GM19351 (cell line): ENCODE data around the gene AGPS.

ENCODE experiments used
- ATAC-seq: cut with Tn5 transposase; IDR thresholded peaks from one replicate; pipeline ENCODE4 v1.9.1; 2021; ENCODE audit warnings: mild to moderate bottlenecking, moderate library complexity; ENCODE audit not compliant: unreplicated experiment

The AGPS gene

GRCh38 chr2:177582000-177582399, 189.4 kb downstream of the AGPS start:
- no peak for ATAC-seq

GRCh38 chr2:177584030-177584692, 191.6 kb downstream of the AGPS start:
- no peak for ATAC-seq

DNA sequence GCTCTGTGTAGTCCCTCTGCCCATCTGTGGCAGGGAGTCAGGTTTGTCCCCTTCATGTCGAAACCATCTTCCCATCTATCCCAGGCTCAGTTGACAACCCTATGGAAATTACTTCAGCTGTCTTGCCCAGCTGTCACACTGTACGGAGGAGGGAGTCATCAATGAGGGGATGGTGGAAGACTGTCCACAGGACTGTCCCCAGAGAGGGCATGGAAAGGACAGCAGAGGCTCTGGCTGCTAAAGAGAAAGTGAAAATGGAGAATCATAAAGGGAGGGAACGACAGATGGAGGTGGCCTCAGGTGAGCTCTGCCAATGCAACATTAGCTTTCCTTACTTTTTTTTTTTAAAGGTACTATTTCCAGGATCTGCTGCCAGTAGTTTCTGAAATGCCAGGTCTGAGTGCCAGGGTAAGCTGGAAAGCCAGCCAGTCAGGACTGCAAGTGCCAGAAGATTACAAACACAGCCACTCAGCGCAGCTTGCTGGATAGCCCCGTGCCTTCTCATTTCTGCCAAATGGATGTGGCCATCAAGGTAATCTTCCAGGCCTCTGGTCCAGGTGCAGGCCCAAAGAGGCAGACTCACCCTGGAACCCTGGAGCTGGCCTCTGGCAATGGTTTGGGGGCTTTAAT, 192.8 kb downstream of the AGPS start:
- no peak for ATAC-seq

GRCh38 chr2:177586154-177586553, 193.6 kb downstream of the AGPS start:
- ATAC-seq, result no peak

DNA sequence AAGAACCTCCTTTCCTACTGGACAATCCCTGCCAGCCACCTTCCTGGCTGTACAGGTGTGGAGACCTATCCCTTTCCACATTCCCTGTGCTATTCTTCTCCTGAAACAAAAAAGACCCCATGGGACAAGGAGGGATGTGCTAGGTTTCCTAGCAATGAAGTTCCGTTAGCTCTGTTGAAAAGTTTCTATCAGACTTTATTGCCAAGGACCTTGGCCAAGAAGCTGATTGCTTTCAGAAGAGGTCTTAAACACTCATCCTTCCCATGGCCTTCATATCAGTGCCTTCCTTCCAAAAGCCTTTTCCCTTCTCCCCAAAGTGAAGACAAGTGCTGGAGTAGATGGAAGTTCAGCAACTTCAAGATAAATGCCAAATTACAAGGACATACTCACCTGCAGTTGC, 194.8 kb downstream of the AGPS start:
- no peak for ATAC-seq

DNA sequence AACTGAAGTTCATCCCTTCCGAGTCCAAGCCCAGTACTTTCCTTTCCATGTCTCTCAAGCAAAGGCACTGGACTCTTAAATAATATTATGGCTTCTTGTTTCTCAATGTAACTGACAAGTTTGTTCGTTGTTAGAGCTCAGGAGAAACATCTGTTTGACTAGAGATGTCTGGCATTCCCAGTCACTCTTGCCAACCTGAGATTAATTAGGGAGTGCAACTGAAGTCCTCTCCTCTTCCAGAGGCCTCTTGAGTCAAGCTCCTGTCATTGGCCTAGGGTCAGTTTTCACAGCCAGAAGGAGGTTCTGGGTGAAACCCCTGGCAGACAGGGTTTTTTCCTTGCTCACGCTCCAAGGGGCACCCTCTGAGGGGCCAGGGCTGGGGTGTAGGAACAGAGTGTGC, 196.1 kb downstream of the AGPS start:
- no peak for ATAC-seq

GRCh38 chr2:177589186-177589585, 196.6 kb downstream of the AGPS start:
- ATAC-seq, result no peak

DNA sequence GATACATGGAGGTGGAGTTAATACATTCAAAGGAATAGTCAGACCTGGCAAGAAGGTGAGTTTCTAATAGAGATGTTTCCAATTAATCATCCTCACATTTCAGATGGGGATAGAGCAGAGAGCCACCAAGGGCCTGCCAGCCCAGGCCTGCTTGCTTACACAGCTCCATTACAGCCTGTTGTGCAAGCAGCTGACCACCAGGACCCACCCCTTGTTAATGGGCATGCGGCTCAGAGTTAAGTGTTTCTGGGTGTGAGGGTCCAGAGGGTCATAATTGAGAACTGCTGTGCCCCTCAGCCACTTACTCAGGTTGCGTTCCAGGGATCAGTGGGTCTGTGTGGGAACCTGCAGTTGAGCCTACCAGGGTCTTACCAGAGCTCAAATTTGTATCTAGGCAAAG, 199.8 kb downstream of the AGPS start:
- ATAC-seq, result no peak

GRCh38 chr2:177592945-177593344, 200.4 kb downstream of the AGPS start:
- ATAC-seq, result no peak

DNA sequence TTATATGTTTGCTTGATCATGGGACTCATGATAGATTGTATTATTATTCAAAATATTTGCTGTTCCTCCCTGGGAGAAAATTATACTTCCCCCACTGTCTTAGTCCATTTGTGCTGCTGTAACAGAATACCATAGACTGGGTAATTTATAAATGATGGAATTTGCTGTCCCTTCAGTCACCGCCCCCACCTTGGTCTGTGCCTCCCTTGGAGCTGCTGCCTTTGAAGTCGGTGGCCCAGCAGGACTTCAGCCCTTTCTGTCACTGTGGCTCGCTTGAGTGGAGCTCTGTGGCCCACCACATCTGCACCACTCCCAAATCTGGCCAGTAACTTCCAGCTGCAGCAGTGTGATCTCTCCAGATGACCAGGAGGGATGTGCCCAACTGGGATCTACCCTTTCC, 200.8 kb downstream of the AGPS start:
- no peak for ATAC-seq
